ENCODE results near the gene COG5. TPM values are rescaled to one million over a fixed set of nuclear protein-coding genes. Genes with fewer than 3 reads are reported as not detected.

COG5 gene
- total and polyA plus RNA-seq, 2 of the 8 experiments (the other 6 are each of a cell fraction or from before 2014, with no cell fraction given), result 10.5 to 28.1 TPM

GRCh38 chr7:107528461-107528860 is 35.3 kb downstream of the COG5 start:
- POLR2A ChIA-PET (ENCODE audit: partially characterized antibody), result interaction anchor here (0.9 kb wide), 1 partner anchor 9 kb away, joined by 3 read pairs; no protein-coding TSS in a partner anchor
- peaks cover 0 to 3% (median 0%) of the 10 kb centered on the region in 4 experiments; a peak in 1 of 8 replicates for H3K36me3 ChIP-seq (ENCODE audit: control insufficient read depth in 2 of 4, insufficient read depth in 4 of 4, low read length in 3 of 4)
- H3K4me1 ChIP-seq (replicated peaks in 1 of 4; ENCODE audit: control insufficient read depth in 3 of 4, insufficient read depth in 4 of 4, low read length in 3 of 4), result peaks cover 0 to 4% (median 2%) of the 10 kb centered on the region in 4 experiments; a peak in 4 of 7 replicates
- no peaks in the 10 kb centered on the region for H3K27me3 ChIP-seq (replicated peaks in 1 of 4; ENCODE audit: control insufficient read depth in 3 of 4, extremely low read depth in 1 of 4, insufficient read depth in 3 of 4, low read length in 3 of 4)
- no peak overlapping the region for H3K23ac ChIP-seq (ENCODE audit: insufficient read length)
- no peak overlapping the region for H2BK15ac ChIP-seq (ENCODE audit: low read length)
- H2BK5ac ChIP-seq (ENCODE audit: low read depth, low read length), result no peak overlapping the region
- H3K4ac ChIP-seq (replicated peaks; ENCODE audit: insufficient read length, low read depth, low read length), result no peak overlapping the region
- H3K56ac ChIP-seq (replicated peaks; ENCODE audit: insufficient read length, low read depth, low read length), result no peak overlapping the region
- H3K79me2 ChIP-seq (ENCODE audit: control insufficient read depth in 1 of 2, insufficient read depth in 2 of 2, low read length in 2 of 2), result no peaks in the 10 kb centered on the region
- no peak overlapping the region for H2BK120ac ChIP-seq (replicated peaks; ENCODE audit: low read depth, low read length)
- CTCF ChIA-PET (ENCODE audit: partially characterized antibody), result interaction anchor here (0.9 kb wide), 1 partner anchor 24 kb away, joined by 3 read pairs; no protein-coding TSS in a partner anchor
- 0 out of 2 replicates have a peak, but pooled peaks cover 2% of the 10 kb centered on the region for H3K79me1 ChIP-seq (ENCODE audit: low read depth, low read length)
- DNase-seq (ENCODE audit: low read depth in 1 of 2, low spot score in 2 of 2) (no peak), FAIRE-seq (no peak)
- H4K8ac ChIP-seq (ENCODE audit: extremely low read depth, insufficient read depth, low read length), result no peak overlapping the region
- H2BK12ac ChIP-seq (ENCODE audit: low read depth, low read length), result no peak overlapping the region
- H4K20me1 ChIP-seq (replicated peaks in 1 of 2; ENCODE audit: control insufficient read depth in 1 of 2, insufficient read depth in 2 of 2, low read length in 2 of 2), result no peaks in the 10 kb centered on the region
- no peak overlapping the region for H4K5ac ChIP-seq (ENCODE audit: insufficient read length, low read depth, low read length)
- no peak overlapping the region for H2BK20ac ChIP-seq (ENCODE audit: low read length)
- no peak overlapping the region for H4K91ac ChIP-seq (replicated peaks; ENCODE audit: insufficient read length, low read length)
- H3K4me3 ChIP-seq (ENCODE audit: extremely low read depth in 1 of 4, insufficient read depth in 2 of 4, low read depth in 3 of 4, low read length in 4 of 4), result no peak overlapping the region
- no peak overlapping the region for H3K14ac ChIP-seq (ENCODE audit: insufficient read length)
- no peaks in the 10 kb centered on the region for H3K9me3 ChIP-seq (ENCODE audit: insufficient read depth in 2 of 2, low read depth in 1 of 2, low read length in 1 of 2)
- no peak for TF ChIP-seq KDM1A (IDR thresholded peaks at IDR 0.05; ENCODE audit: borderline replicate concordance, low read length)
- TF ChIP-seq SRF (IDR thresholded peaks at IDR 0.05; ENCODE audit: low read depth, low read length), result no peak
- no peak for TF ChIP-seq YY1 (IDR thresholded peaks at IDR 0.05; ENCODE audit: low read depth, low read length)
- TF ChIP-seq CHD2 (IDR thresholded peaks at IDR 0.05; ENCODE audit: low read length), result no peak
- TF ChIP-seq SIN3A (conservative IDR thresholded peaks at IDR 0.05 in 1 of 2, IDR thresholded peaks at IDR 0.05 in 1 of 2; ENCODE audit: low read depth in 1 of 2, low read length in 2 of 2), result no peak
- TF ChIP-seq, protein P1, sequence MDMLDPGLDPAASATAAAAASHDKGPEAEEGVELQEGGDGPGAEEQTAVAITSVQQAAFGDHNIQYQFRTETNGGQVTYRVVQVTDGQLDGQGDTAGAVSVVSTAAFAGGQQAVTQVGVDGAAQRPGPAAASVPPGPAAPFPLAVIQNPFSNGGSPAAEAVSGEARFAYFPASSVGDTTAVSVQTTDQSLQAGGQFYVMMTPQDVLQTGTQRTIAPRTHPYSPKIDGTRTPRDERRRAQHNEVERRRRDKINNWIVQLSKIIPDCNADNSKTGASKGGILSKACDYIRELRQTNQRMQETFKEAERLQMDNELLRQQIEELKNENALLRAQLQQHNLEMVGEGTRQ (IDR thresholded peaks at IDR 0.05; ENCODE audit: low read length), result no peak
- TF ChIP-seq, protein P2, sequence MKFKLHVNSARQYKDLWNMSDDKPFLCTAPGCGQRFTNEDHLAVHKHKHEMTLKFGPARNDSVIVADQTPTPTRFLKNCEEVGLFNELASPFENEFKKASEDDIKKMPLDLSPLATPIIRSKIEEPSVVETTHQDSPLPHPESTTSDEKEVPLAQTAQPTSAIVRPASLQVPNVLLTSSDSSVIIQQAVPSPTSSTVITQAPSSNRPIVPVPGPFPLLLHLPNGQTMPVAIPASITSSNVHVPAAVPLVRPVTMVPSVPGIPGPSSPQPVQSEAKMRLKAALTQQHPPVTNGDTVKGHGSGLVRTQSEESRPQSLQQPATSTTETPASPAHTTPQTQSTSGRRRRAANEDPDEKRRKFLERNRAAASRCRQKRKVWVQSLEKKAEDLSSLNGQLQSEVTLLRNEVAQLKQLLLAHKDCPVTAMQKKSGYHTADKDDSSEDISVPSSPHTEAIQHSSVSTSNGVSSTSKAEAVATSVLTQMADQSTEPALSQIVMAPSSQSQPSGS (IDR thresholded peaks at IDR 0.05; ENCODE audit: low read length), result no peak
- TF ChIP-seq TCF12 (IDR thresholded peaks at IDR 0.05; ENCODE audit: low read depth, low read length), result no peak
- TF ChIP-seq CBX8 (IDR thresholded peaks at IDR 0.05; ENCODE audit: borderline replicate concordance, low read depth, low read length), result no peak
- TF ChIP-seq TAF7 (optimal IDR thresholded peaks at IDR 0.05; ENCODE audit: borderline replicate concordance, low read depth, low read length), result no peak
- no peak for TF ChIP-seq NRF1 (IDR thresholded peaks at IDR 0.05; ENCODE audit: low read depth, low read length)
- no peak for TF ChIP-seq POLR2AphosphoS5 (IDR thresholded peaks at IDR 0.05; ENCODE audit: low read depth, low read length)
- H3K23me2 ChIP-seq (ENCODE audit: low read depth, low read length), result no peaks in the 10 kb centered on the region
- H3K9ac ChIP-seq (replicated peaks in 1 of 4; ENCODE audit: extremely low read depth in 1 of 4, low read depth in 3 of 4, low read length in 3 of 4), result no peak overlapping the region
- H3K4me2 ChIP-seq (ENCODE audit: insufficient read depth in 1 of 2, low read depth in 2 of 2, low read length in 2 of 2), result no peak overlapping the region
- H2AK5ac ChIP-seq (ENCODE audit: low read depth, low read length), result no peak overlapping the region
- no peak overlapping the region for H2AFZ ChIP-seq (ENCODE audit: low read length)
- no peak overlapping the region for H3K18ac ChIP-seq (ENCODE audit: extremely low read depth, low read length)
- H3K27ac ChIP-seq (ENCODE audit: low read depth, low read length), result no peak overlapping the region
